ENCODE measurements around the gene ST8SIA2.

The ST8SIA2 gene

DNA sequence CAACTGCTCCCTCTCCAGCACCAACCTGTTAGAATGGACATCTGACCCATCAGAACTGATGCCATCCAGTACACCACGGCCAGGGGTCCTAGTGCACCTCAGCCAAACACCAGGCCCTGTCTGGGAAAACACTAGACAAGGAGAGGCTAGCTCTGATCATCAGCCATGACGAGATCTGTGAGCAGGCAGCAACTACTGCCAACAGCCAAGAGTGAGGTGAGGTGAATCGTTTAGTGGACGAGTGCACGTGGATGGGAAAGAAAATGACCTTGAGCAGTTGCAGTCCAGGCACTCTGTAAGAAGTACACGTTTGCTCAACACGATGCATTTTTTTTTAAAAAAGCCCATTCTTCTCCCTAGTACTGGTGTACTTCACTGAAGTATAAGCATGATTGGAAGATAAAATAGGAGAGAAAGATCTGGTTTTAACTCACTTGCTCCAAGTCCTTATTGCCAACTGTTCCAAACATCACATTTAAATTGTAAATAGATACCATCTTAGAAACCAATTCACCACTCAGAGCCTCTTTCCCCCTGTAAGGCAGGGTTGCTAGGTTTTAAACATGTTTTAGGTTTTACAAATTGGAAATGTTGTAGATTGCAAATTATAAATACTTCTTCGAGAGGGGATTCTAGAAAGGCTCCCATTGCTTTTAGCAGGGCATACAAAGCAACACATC lies 5.7 kb downstream of the ST8SIA2 start:
- no peak overlapping the region for H4K8ac ChIP-seq (ENCODE audit: low read depth, low read length)
- peaks cover 19% of the 10 kb centered on the region for H3K79me1 ChIP-seq (ENCODE audit: low read depth, low read length)
- H2BK120ac ChIP-seq (ENCODE audit: low read depth, low read length): no peak overlapping the region
- H3K9me3 ChIP-seq (replicated peaks in 1 of 2; ENCODE audit: control insufficient read depth in 2 of 2, insufficient read depth in 1 of 2, low read depth in 1 of 2, low read length in 2 of 2): no peaks in the 10 kb centered on the region
- H3K4me1 ChIP-seq (ENCODE audit: control insufficient read depth in 2 of 2, insufficient read depth in 1 of 2, low read depth in 1 of 2, low read length in 2 of 2): peaks cover 3 to 15% of the 10 kb centered on the region in 2 donors
- H3K14ac ChIP-seq (ENCODE audit: low read length): no peak overlapping the region
- H2BK5ac ChIP-seq (ENCODE audit: low read length): no peak overlapping the region
- no peak overlapping the region for H3K4me3 ChIP-seq (ENCODE audit: low read length in 2 of 2)
- H4K91ac ChIP-seq (ENCODE audit: low read depth, low read length, poor library complexity): no peak overlapping the region
- no CpG with 5 or more reads among the region's 8 CpGs for WGBS, 2 donors (ENCODE audit: extremely low coverage in 2 of 2, insufficient read length in 2 of 2, insufficient replicate concordance in 1 of 2)
- peaks cover 10 to 74% of the 10 kb centered on the region in 2 donors for H3K36me3 ChIP-seq (replicated peaks in 1 of 2; ENCODE audit: control insufficient read depth in 2 of 2, insufficient read depth in 2 of 2, low read length in 2 of 2)
- H2BK15ac ChIP-seq (ENCODE audit: low read length): no peak overlapping the region
- DNase-seq (ENCODE audit: low spot score): no peak
- no peak overlapping the region for H3K9ac ChIP-seq (ENCODE audit: low read depth, low read length, poor library complexity)
- H3K4ac ChIP-seq (ENCODE audit: low read length): no peak overlapping the region
- H3K27me3 ChIP-seq (ENCODE audit: control insufficient read depth in 3 of 3, insufficient read depth in 3 of 3, low read depth in 1 of 3, low read length in 3 of 3): no peaks in the 10 kb centered on the region
- no peak overlapping the region for H3K23ac ChIP-seq (ENCODE audit: low read depth, low read length, poor library complexity)
- no peak overlapping the region for H3K18ac ChIP-seq (ENCODE audit: low read length)
- no peak overlapping the region for H3K27ac ChIP-seq (replicated peaks; ENCODE audit: low read length)
- no peak overlapping the region for H2BK12ac ChIP-seq (ENCODE audit: low read length)
- H2AK5ac ChIP-seq (ENCODE audit: low read depth, low read length): no peak overlapping the region
- H2AFZ ChIP-seq (ENCODE audit: low read length): no peak overlapping the region
- no peak overlapping the region for H3K4me2 ChIP-seq (ENCODE audit: insufficient read depth, low read length, poor library complexity, severe bottlenecking)

DNA sequence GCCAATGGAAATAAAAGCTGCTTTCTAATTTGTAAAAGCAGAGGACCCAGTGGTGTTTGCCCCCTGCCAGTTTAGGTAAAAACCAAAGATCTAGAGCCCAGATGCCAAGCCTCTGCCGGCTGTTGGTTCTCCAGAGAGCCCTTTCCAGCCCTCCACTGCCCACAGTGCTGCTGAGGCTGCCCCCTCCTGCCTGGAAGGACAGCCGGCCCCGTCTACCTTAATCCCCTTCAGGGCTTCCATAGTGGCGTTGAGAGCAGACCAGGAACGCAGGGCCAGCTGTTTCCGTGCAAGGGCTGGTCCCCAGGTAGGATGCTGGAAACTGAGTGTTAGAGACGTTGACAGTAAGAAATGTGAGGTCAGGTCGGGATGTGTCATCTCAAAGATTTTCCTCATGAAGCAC lies 6.9 kb downstream of the ST8SIA2 start:
- no peak overlapping the region for H3K14ac ChIP-seq (ENCODE audit: low read length)
- H2BK12ac ChIP-seq (ENCODE audit: low read length): no peak overlapping the region
- no peak overlapping the region for H3K4me2 ChIP-seq (ENCODE audit: insufficient read depth, low read length, poor library complexity, severe bottlenecking)
- H3K9me3 ChIP-seq (replicated peaks in 1 of 2; ENCODE audit: control insufficient read depth in 2 of 2, insufficient read depth in 1 of 2, low read depth in 1 of 2, low read length in 2 of 2): no peaks in the 10 kb centered on the region
- DNase-seq (ENCODE audit: low spot score): no peak
- no peak overlapping the region for H3K27ac ChIP-seq (replicated peaks; ENCODE audit: low read length)
- H2BK120ac ChIP-seq (ENCODE audit: low read depth, low read length): no peak overlapping the region
- no peak overlapping the region for H3K4me3 ChIP-seq (ENCODE audit: low read length in 2 of 2)
- H3K27me3 ChIP-seq (ENCODE audit: control insufficient read depth in 3 of 3, insufficient read depth in 3 of 3, low read depth in 1 of 3, low read length in 3 of 3): no peaks in the 10 kb centered on the region
- no peak overlapping the region for H2AK5ac ChIP-seq (ENCODE audit: low read depth, low read length)
- no peak overlapping the region for H3K9ac ChIP-seq (ENCODE audit: low read depth, low read length, poor library complexity)
- H2AFZ ChIP-seq (ENCODE audit: low read length): no peak overlapping the region
- H4K91ac ChIP-seq (ENCODE audit: low read depth, low read length, poor library complexity): no peak overlapping the region
- no peak overlapping the region for H3K23ac ChIP-seq (ENCODE audit: low read depth, low read length, poor library complexity)
- WGBS, 2 donors (ENCODE audit: extremely low coverage in 2 of 2, insufficient read length in 2 of 2, insufficient replicate concordance in 1 of 2): no CpG with 5 or more reads among the region's 8 CpGs
- H3K79me1 ChIP-seq (ENCODE audit: low read depth, low read length): peaks cover 14% of the 10 kb centered on the region
- no peak overlapping the region for H2BK15ac ChIP-seq (ENCODE audit: low read length)
- H3K4me1 ChIP-seq (ENCODE audit: control insufficient read depth in 2 of 2, insufficient read depth in 1 of 2, low read depth in 1 of 2, low read length in 2 of 2): peaks cover under 1 to 10% of the 10 kb centered on the region in 2 donors
- H3K36me3 ChIP-seq (replicated peaks in 1 of 2; ENCODE audit: control insufficient read depth in 2 of 2, insufficient read depth in 2 of 2, low read length in 2 of 2): peaks cover 10 to 81% of the 10 kb centered on the region in 2 donors
- peak overlapping the region; percentile 54 for H3K18ac ChIP-seq (ENCODE audit: low read length)
- no peak overlapping the region for H2BK5ac ChIP-seq (ENCODE audit: low read length)
- no peak overlapping the region for H4K8ac ChIP-seq (ENCODE audit: low read depth, low read length)
- no peak overlapping the region for H3K4ac ChIP-seq (ENCODE audit: low read length)

DNA sequence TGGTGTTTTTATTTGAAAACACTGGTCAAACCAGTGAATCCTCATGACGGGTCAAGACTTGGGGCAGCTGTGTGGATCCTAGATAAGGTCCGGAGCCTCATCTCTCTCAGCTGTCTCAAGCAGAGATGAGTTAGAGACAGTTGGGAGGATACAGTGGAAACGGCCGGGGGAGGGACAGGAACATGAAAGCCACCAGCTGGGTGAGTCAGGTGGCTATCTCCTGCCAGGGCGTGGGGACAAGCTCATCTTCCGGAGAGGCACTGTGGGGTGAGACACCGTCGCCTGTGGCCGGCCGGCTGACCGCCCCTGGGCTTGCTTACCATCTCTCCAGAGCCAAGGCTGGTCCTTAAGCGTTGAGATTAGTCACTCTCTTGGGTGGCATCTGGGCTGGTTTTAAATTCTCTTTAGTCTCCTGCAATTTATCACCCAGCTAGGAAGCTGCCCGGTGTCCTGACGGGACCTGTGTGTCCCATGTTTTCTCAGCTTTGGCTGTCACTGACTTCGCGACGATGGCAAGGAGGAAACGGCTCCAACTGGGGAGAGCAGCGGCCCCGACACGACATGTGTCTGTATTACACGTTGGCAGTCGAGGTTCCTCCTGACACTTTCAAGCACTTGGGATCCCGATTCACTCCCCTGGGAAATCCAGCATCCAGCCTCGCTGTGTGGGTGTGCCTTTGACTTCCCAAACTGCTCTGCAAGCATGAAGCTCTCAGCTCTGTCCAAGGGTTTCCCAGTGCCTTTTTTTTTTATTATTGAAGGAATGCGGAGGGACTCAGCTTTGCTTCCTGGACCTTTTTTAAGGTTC lies 7.5 kb downstream of the ST8SIA2 start:
- Histone ChIP-seq H2AK5ac (ENCODE audit: low read depth, low read length) (no peak overlapping the region), H2AFZ (ENCODE audit: low read length) (no peak overlapping the region), H4K8ac (ENCODE audit: low read depth, low read length) (no peak overlapping the region), H3K9ac (ENCODE audit: low read depth, low read length, poor library complexity) (no peak overlapping the region), H3K27me3 (ENCODE audit: control insufficient read depth in 3 of 3, insufficient read depth in 3 of 3, low read depth in 1 of 3, low read length in 3 of 3) (no peaks in the 10 kb centered on the region), H3K36me3 (replicated peaks in 1 of 2; ENCODE audit: control insufficient read depth in 2 of 2, insufficient read depth in 2 of 2, low read length in 2 of 2) (peaks cover 7 to 82% of the 10 kb centered on the region in 2 donors), H3K79me1 (ENCODE audit: low read depth, low read length) (peaks cover 11% of the 10 kb centered on the region), H2BK5ac (ENCODE audit: low read length) (no peak overlapping the region), H2BK12ac (ENCODE audit: low read length) (no peak overlapping the region), H3K14ac (ENCODE audit: low read length) (no peak overlapping the region), H3K23ac (ENCODE audit: low read depth, low read length, poor library complexity) (no peak overlapping the region), H3K9me3 (replicated peaks in 1 of 2; ENCODE audit: control insufficient read depth in 2 of 2, insufficient read depth in 1 of 2, low read depth in 1 of 2, low read length in 2 of 2) (no peaks in the 10 kb centered on the region), H3K18ac (ENCODE audit: low read length) (no peak overlapping the region), H3K4me2 (ENCODE audit: insufficient read depth, low read length, poor library complexity, severe bottlenecking) (no peak overlapping the region), H3K4me1 (ENCODE audit: control insufficient read depth in 2 of 2, insufficient read depth in 1 of 2, low read depth in 1 of 2, low read length in 2 of 2) (peaks cover 0 to 4% of the 10 kb centered on the region in 2 donors), H3K27ac (replicated peaks; ENCODE audit: low read length) (no peak overlapping the region), H4K91ac (ENCODE audit: low read depth, low read length, poor library complexity) (no peak overlapping the region), H2BK15ac (ENCODE audit: low read length) (no peak overlapping the region), H2BK120ac (ENCODE audit: low read depth, low read length) (no peak overlapping the region), H3K4ac (ENCODE audit: low read length) (no peak overlapping the region), H3K4me3 (ENCODE audit: low read length in 2 of 2) (no peak overlapping the region)
- no CpG with 5 or more reads among the region's 26 CpGs for WGBS, 2 donors (ENCODE audit: extremely low coverage in 2 of 2, insufficient read length in 2 of 2, insufficient replicate concordance in 1 of 2)
- no peak for DNase-seq (ENCODE audit: low spot score)

DNA sequence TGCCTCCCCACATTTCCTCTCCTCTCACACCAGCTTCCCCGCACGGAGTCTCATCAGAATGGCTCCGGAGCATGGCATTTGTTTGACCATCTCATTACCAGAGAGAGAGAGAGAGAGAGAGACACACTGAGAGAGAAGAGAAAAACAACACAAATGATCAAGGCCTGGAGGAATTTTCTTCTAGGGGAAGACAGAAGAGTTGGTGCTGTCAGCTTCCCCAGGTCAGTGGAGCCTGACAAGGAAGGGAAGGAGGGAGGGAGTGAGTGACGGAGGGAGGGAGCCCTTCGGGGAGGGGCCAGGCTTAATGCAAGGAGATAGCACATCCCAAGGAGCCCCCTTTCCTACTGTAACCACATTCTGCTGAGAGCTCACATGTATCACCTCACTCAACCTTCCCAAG lies 9.1 kb downstream of the ST8SIA2 start:
- Histone ChIP-seq H3K4ac (ENCODE audit: low read length) (no peak overlapping the region), H4K8ac (ENCODE audit: low read depth, low read length) (no peak overlapping the region), H3K9me3 (replicated peaks in 1 of 2; ENCODE audit: control insufficient read depth in 2 of 2, insufficient read depth in 1 of 2, low read depth in 1 of 2, low read length in 2 of 2) (no peaks in the 10 kb centered on the region), H3K36me3 (replicated peaks in 1 of 2; ENCODE audit: control insufficient read depth in 2 of 2, insufficient read depth in 2 of 2, low read length in 2 of 2) (peaks cover 10 to 80% of the 10 kb centered on the region in 2 donors), H3K4me3 (ENCODE audit: low read length in 2 of 2) (no peak overlapping the region), H3K23ac (ENCODE audit: low read depth, low read length, poor library complexity) (no peak overlapping the region), H3K14ac (ENCODE audit: low read length) (no peak overlapping the region), H2BK15ac (ENCODE audit: low read length) (no peak overlapping the region), H3K27ac (replicated peaks; ENCODE audit: low read length) (no peak overlapping the region), H2AK5ac (ENCODE audit: low read depth, low read length) (no peak overlapping the region), H4K91ac (ENCODE audit: low read depth, low read length, poor library complexity) (no peak overlapping the region), H3K9ac (ENCODE audit: low read depth, low read length, poor library complexity) (no peak overlapping the region), H3K79me1 (ENCODE audit: low read depth, low read length) (peaks cover 11% of the 10 kb centered on the region), H2AFZ (ENCODE audit: low read length) (no peak overlapping the region), H3K18ac (ENCODE audit: low read length) (peak overlapping the region; percentile 9), H3K4me1 (ENCODE audit: control insufficient read depth in 2 of 2, insufficient read depth in 1 of 2, low read depth in 1 of 2, low read length in 2 of 2) (peaks cover 0 to 3% of the 10 kb centered on the region in 2 donors), H2BK12ac (ENCODE audit: low read length) (no peak overlapping the region), H2BK5ac (ENCODE audit: low read length) (no peak overlapping the region), H2BK120ac (ENCODE audit: low read depth, low read length) (no peak overlapping the region), H3K27me3 (ENCODE audit: control insufficient read depth in 3 of 3, insufficient read depth in 3 of 3, low read depth in 1 of 3, low read length in 3 of 3) (no peaks in the 10 kb centered on the region), H3K4me2 (ENCODE audit: insufficient read depth, low read length, poor library complexity, severe bottlenecking) (no peak overlapping the region)
- DNase-seq (ENCODE audit: low spot score): no peak
- WGBS, 2 donors (ENCODE audit: extremely low coverage in 2 of 2, insufficient read length in 2 of 2, insufficient replicate concordance in 1 of 2): no CpG with 5 or more reads among the region's 5 CpGs
